Stimulated activated naive CD8-positive, alpha-beta T cell treated with anti-CD3 and anti-CD28 coated beads, Interleukin-15, Interleukin-2, amounts not matched to agents 100 ng/mL and 50 ng/mL, for 24 hours (primary cell): ENCODE results near the gene NSUN4.
A peak's percentile ranks its signal among the peaks of the same experiment; 100 is the strongest.
"Not testable (repeated sequence)": the region's sequence is repeated elsewhere in the genome, so short reads cannot be mapped to it uniquely, and the experiment has no call there.

Source experiments
- H3K27ac Mint-ChIP-seq: one replicate; pipeline ENCODE4 v1.8.0; 2021; ENCODE audit warnings: mild to moderate bottlenecking, mixed read lengths
- H3K27me3 Mint-ChIP-seq: one replicate; pipeline ENCODE4 v1.8.0; 2021; ENCODE audit warnings: mixed read lengths
- H3K36me3 Mint-ChIP-seq: one replicate; pipeline ENCODE4 v1.8.0; 2021; ENCODE audit warnings: low read depth, mixed read lengths
- H3K4me1 Mint-ChIP-seq: one replicate; pipeline ENCODE4 v1.8.0; 2021; ENCODE audit warnings: low read depth, mixed read lengths
- H3K4me3 Mint-ChIP-seq: one replicate; pipeline ENCODE4 v1.8.0; 2021; ENCODE audit warnings: mild to moderate bottlenecking, mixed read lengths
- H3K9me3 Mint-ChIP-seq: one replicate; pipeline ENCODE4 v1.8.0; 2021; ENCODE audit warnings: mixed read lengths

Gene NSUN4

DNA sequence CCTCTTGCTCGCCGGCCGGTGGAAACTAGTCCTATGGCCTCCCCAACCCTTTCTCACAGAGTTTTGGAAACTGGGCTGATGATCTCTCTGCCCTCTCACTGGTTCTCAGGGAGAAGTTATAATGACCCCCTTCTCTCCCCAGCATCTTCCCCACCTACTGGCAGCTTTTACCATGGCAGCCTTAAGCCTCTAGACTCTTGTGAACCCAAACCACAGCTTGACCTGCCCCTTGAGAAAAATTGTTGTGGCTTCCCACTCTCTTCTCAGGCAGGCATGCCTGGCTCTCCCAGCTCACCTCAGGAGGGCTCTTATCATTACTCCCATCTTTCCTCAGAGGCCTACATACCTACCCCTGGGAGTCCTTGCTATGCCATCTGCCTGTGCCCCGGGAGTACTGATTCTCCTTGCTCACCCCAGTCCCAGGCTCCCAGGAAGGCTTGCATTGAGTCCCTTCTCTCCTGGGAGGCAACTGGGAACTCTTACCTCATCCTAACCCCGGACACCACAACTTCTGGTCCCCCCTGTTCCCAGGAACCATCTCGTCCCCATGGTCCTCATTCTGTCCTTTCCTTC is 1.6 kb downstream of the NSUN4 start:
- Mint-ChIP-seq H3K4me1 (peaks cover 56% of the 10 kb centered on the region), H3K27me3 (no peaks in the 10 kb centered on the region)

DNA sequence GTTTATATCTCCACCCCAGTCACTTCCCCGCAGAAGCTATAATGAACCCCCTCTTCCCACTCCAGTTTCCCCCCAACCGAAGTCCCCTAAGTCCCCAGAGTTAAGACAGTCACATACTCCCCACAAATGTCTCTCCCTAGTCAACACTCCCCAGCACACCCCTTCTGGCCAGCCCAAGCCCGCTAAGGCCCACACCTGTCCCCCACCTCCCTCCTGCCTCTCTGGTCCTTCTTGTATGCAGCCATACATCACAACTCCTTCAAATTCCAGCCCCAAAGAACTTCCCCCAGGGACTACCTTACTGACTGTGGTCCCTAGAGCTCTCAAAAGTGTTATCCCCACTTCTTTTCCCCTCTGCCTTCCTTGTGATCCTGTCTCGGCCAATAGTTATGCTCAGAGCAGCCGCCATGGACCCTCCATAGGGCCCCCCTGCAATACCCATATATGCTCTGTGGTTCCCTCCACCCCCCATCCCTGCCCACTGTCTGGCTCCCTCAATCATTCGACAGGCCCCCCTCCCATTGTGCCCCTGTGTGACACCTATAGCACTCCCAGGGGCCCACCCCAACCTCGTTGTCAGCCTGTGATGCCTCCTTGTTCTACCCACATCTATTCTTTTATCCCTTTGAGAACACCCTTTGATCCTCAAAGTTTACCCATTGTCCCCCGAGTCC is 2.2 kb downstream of the NSUN4 start:
- Mint-ChIP-seq H3K27ac (peak overlapping the region; percentile 100), H3K27me3 (no peaks in the 10 kb centered on the region), H3K4me3 (no peak overlapping the region), H3K4me1 (peaks cover 59% of the 10 kb centered on the region), H3K9me3 (no peaks in the 10 kb centered on the region), H3K36me3 (peaks cover 41% of the 10 kb centered on the region)

More for the DNA sequence above, 1.6 kb downstream of the NSUN4 start:
- Mint-ChIP-seq H3K4me3 (peak overlapping the region; percentile 100), H3K9me3 (no peaks in the 10 kb centered on the region), H3K36me3 (peaks cover 35% of the 10 kb centered on the region), H3K27ac (peak overlapping the region; percentile 100)

DNA sequence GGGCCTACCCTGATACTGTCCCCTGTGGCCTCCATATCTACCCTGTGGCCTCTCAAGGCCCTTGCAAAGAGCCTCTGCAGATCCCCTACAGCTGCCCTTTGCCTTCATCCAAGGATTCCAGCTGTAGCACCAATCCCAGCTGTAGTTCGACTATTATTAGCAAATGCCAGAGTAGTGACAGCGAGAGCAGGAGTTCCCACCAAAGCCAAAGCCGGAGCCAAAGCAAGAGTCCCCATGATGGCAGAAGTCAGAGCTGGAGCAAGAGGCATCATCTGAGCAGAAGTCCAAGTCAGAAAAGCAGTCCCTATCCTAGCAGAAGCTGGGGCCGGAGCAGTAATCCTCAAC is 2.7 kb downstream of the NSUN4 start:
- H3K27ac Mint-ChIP-seq = peak overlapping the region; percentile 12
- H3K9me3 Mint-ChIP-seq = no peaks in the 10 kb centered on the region
- no peak overlapping the region for H3K4me3 Mint-ChIP-seq
- H3K27me3 Mint-ChIP-seq = no peaks in the 10 kb centered on the region
- H3K36me3 Mint-ChIP-seq = peaks cover 46% of the 10 kb centered on the region
- H3K4me1 Mint-ChIP-seq = peaks cover 63% of the 10 kb centered on the region

DNA sequence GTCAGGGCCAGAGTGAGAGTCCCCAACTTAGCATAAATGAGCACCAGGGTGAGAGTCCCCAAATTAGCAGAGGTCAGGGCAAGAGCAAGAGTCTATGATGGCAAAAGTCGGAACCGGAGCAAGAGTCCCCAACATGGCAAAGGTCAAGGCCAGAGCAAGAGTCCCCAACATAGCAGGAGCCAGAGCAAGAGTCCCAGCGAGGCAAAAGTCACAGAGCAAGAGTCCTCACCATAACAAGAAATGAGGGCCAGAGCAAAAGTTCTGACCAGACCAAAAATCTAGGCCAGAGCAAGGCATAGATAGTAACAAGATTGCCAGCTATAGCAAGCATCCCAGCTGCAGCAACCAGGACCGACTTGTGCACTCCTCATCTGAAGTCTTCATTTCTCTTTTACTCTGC is 3.1 kb downstream of the NSUN4 start:
- H3K4me1 Mint-ChIP-seq = peaks cover 62% of the 10 kb centered on the region
- H3K36me3 Mint-ChIP-seq = peaks cover 47% of the 10 kb centered on the region
- H3K27me3 Mint-ChIP-seq = no peaks in the 10 kb centered on the region
- H3K27ac Mint-ChIP-seq = peak overlapping the region; percentile 79
- no peaks in the 10 kb centered on the region for H3K9me3 Mint-ChIP-seq
- H3K4me3 Mint-ChIP-seq = no peak overlapping the region

DNA sequence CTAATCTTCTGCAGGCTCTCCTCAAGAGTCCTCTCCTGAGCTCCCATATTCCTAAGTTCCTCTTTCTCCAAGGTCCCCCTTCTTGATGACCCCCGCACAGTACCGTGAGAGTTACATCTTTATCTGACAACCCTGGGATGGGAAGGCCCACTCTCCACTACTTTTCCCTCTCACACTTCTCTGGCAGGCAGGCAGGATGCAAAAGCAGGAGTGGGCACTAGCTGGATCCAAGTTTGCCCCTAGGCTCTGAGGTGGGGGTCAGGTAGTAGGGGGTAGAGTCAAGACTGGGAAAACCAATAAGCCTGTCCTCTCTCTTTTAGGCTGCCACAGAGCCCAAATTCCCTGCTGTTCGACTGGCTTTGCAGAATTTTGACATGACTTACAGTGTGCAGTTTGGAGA is 3.9 kb downstream of the NSUN4 start:
- Mint-ChIP-seq H3K9me3 (no peaks in the 10 kb centered on the region), H3K4me1 (peaks cover 54% of the 10 kb centered on the region), H3K4me3 (no peak overlapping the region), H3K27ac (peak overlapping the region; percentile 50), H3K36me3 (peaks cover 50% of the 10 kb centered on the region), H3K27me3 (no peaks in the 10 kb centered on the region)

DNA sequence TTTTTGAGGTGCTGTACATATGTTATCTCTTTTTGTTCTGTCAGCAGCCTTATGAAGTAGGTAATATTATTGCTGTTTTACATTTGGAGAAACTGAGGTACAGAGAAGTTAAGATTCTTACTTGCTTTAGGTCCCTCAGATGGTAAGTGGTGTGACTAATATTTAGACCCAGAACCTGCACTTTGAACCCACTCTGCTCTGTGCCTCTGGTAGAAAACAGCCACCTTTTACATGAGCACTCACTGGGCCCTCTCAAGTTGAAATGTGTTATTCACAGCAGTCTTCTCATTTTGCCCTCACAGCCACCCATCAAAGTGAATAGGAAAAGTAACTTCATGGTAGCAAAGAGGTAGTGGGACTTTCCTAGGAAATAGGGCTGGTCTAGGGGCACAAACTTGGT is 4.7 kb downstream of the NSUN4 start:
- peaks cover 49% of the 10 kb centered on the region for H3K4me1 Mint-ChIP-seq
- no peak overlapping the region for H3K4me3 Mint-ChIP-seq
- H3K36me3 Mint-ChIP-seq = peaks cover 58% of the 10 kb centered on the region
- no peaks in the 10 kb centered on the region for H3K9me3 Mint-ChIP-seq
- H3K27ac Mint-ChIP-seq = peak overlapping the region; percentile 61
- no peaks in the 10 kb centered on the region for H3K27me3 Mint-ChIP-seq

DNA sequence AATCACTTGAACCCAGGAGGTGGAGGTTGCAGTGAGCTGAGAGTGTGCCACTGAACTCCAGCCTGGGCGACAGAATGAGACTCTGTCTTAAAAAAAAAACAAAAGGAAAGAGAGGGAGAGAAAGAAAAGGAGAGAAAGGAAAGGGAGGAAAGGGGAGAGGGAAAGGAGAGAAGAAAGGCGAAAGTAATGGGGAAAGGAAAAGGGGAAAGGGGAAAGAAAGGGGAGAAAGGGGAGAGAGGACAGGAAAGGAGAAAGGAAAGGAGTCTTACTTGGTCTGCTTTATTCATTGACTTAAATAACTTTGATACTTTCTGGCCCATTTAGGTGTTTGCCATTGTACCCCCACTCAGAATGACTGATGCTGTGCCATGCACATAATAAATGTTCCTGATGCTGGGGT is 11.8 kb downstream of the NSUN4 start:
- peaks cover 64% of the 10 kb centered on the region for H3K36me3 Mint-ChIP-seq
- no peak overlapping the region for H3K4me3 Mint-ChIP-seq
- no peaks in the 10 kb centered on the region for H3K9me3 Mint-ChIP-seq
- peaks cover 6% of the 10 kb centered on the region for H3K4me1 Mint-ChIP-seq
- H3K27me3 Mint-ChIP-seq = no peaks in the 10 kb centered on the region
- H3K27ac Mint-ChIP-seq = no peak overlapping the region

DNA sequence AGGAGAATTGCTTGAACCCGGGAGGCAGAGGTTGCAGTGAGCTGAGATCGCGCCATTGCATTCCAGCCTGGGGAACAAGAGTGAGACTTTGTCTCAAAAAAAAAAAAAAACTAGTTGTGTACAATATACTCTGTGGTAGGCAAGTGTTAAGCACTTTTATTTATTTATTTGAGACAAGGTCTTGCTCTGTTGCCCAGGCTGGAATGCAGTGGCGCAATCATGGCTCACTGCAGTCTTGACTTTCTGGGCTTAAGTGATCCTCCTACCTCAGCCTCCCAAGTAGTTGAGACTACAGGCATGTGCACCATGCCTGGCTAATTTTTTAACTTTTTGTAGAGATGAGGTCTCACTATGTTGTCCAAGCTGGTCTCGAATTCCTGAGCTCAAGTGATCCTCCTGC is 15.3 kb downstream of the NSUN4 start:
- not testable (repeated sequence) for H3K9me3 Mint-ChIP-seq, H3K4me1 Mint-ChIP-seq, H3K27ac Mint-ChIP-seq, H3K4me3 Mint-ChIP-seq, H3K27me3 Mint-ChIP-seq
- peaks cover 52% of the 10 kb centered on the region for H3K36me3 Mint-ChIP-seq

DNA sequence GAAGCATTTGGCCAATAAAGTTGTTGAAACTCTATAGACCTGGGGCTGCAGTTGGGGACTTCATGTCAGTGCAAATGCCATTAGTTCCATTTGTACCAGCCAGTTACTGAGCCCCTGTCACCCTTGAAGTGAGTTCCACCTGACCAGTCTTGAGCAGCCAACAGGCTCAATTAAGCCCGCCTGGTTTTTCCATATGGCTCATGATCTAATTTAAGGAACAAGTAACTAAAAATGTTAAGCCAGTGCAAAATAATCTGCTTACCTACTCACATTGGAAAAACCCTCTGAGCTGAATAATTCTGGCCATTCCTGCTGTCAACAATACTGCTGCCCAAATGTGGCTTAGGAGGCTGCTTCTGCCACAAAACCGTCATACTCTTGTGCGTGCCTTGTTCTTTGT is 21.6 kb downstream of the NSUN4 start:
- no peaks in the 10 kb centered on the region for H3K27me3 Mint-ChIP-seq
- peaks cover 54% of the 10 kb centered on the region for H3K36me3 Mint-ChIP-seq
- no peak overlapping the region for H3K27ac Mint-ChIP-seq

DNA sequence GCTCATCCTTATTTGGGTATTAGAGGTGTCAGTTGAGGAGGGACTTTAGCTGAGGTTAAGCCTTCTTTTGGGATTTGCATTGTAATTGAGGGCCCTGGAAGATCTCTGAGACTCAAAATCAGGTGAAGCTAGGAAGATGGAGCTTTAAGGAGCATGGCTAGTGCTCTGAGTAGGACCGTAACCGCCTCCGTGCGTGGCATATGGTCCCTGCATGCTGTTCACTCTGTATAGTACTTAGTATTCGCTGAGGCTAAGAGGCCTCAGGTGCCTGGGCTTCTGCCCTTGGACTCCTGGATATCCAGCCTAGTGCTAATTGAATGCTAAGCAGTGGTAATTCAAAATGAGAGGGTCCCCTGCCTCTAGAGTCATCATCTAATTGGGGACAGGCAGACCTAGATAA is 22.5 kb downstream of the NSUN4 start:
- Mint-ChIP-seq H3K36me3 (peaks cover 58% of the 10 kb centered on the region), H3K27me3 (no peaks in the 10 kb centered on the region), H3K4me1 (no peaks in the 10 kb centered on the region), H3K9me3 (no peaks in the 10 kb centered on the region), H3K27ac (no peak overlapping the region), H3K4me3 (no peak overlapping the region)

More for the DNA sequence above, 21.6 kb downstream of the NSUN4 start:
- H3K4me1 Mint-ChIP-seq = no peaks in the 10 kb centered on the region
- no peaks in the 10 kb centered on the region for H3K9me3 Mint-ChIP-seq
- H3K4me3 Mint-ChIP-seq = no peak overlapping the region

DNA sequence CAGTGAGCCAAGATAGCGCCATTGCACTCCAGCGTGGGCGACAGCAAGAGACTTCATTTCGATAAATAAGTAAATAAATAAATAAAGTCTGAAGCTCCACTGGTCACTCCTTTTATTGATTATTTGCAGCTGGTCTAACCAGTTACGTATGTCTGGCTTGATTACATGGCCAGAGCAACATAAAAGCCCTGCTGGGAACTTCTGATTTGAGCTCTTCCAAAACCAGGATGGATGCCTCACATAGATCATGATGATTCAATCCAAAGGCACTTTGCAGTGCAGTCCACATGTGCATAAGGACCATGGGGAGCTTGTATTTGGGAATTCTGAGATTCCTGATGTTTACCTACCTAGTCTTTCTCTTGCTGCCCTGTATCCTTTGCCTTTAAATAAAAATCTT is 24.0 kb downstream of the NSUN4 start:
- Mint-ChIP-seq H3K27me3 (no peaks in the 10 kb centered on the region), H3K4me1 (no peaks in the 10 kb centered on the region), H3K27ac (no peak overlapping the region), H3K36me3 (peaks cover 56% of the 10 kb centered on the region), H3K4me3 (no peak overlapping the region), H3K9me3 (no peaks in the 10 kb centered on the region)

DNA sequence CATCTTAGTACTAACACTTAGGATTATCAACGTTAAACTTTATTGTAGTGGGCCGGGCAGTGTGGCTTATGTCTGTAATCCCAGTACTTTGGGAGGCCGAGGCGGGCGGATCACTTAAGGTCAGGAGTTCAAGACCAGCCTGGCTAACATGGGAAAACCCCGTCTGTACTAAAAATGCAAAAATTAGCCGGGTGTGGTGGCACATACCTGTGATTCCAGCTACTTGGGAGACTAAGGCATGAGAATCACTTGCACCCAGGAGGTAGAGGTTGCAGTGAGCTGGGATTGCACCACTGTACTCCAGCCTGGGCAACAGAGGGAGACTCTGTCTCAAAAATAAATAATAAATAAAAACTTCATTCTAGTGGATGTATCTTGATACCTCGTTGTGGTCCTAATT is 25.2 kb downstream of the NSUN4 start:
- H3K36me3 Mint-ChIP-seq = peaks cover 56% of the 10 kb centered on the region
- not testable (repeated sequence) for H3K9me3 Mint-ChIP-seq, H3K27ac Mint-ChIP-seq, H3K27me3 Mint-ChIP-seq, H3K4me3 Mint-ChIP-seq
- peaks cover 11% of the 10 kb centered on the region for H3K4me1 Mint-ChIP-seq

DNA sequence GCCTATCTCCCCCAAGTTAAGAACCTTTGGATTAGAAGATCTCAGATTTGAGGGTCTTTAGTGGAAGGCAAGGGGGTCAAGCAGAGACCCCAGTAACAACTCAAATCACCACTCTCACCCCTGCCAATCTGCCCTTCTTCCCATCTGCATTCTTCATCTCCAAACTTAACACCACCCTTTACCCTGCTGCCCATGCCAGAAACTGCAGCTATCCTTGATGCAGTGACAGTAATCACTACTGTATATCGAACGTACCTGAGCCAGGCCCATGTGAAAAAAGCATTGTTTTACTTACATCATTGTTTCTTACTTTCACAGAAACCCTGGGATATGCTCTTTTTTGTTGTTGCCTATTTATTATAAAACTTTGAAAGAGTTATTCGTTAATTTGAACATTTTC is 26.5 kb downstream of the NSUN4 start:
- Mint-ChIP-seq H3K36me3 (peaks cover 47% of the 10 kb centered on the region), H3K27ac (no peak overlapping the region), H3K9me3 (no peaks in the 10 kb centered on the region), H3K27me3 (no peaks in the 10 kb centered on the region), H3K4me3 (no peak overlapping the region), H3K4me1 (peaks cover 11% of the 10 kb centered on the region)

DNA sequence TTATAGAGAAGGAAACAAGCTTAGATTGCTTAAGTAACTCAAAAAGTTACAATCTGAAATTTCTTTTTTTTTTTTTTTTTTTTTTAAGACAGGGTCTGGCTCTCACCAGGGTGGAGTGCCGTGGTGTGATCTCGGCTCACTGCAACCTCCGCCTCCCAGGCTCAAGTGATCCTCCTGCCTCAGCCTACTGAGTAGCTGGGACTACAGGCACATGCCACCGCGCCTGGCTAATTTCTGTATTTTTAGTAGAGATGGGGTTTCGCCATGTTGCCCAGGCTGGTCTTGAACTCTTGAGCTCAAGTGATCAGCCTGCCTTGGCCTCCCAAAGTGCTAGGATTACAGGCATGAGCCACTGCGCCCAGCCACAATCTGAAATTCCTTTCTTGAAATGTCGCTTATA is 27.1 kb downstream of the NSUN4 start:
- H3K9me3 Mint-ChIP-seq, H3K4me3 Mint-ChIP-seq, H3K27me3 Mint-ChIP-seq: not testable (repeated sequence)
- Mint-ChIP-seq H3K36me3 (peaks cover 47% of the 10 kb centered on the region), H3K4me1 (peaks cover 11% of the 10 kb centered on the region), H3K27ac (peak overlapping the region; percentile 21)

DNA sequence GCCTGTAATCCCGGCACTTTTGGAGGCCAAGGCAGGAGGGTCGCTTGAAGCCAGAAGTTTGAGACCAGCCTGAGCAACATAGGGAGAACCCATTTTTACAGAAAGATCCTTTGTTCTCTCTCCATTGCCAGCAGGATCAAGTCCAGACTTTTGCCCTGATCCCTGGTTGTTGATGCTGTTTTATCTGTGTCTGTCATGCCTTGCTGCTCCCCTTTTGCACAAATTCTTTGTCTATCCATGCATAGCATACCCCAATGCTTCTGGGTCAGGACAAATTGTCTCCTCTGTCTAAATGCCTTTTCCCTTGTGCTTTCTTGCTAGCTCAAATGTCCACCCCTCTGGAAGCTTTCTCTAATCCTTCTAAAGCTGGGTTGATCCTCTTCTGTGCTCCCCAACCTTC is 28.2 kb downstream of the NSUN4 start:
- Mint-ChIP-seq H3K27ac (no peak overlapping the region), H3K9me3 (no peaks in the 10 kb centered on the region), H3K27me3 (no peaks in the 10 kb centered on the region), H3K36me3 (peaks cover 47% of the 10 kb centered on the region), H3K4me1 (peaks cover 15% of the 10 kb centered on the region), H3K4me3 (no peak overlapping the region)

DNA sequence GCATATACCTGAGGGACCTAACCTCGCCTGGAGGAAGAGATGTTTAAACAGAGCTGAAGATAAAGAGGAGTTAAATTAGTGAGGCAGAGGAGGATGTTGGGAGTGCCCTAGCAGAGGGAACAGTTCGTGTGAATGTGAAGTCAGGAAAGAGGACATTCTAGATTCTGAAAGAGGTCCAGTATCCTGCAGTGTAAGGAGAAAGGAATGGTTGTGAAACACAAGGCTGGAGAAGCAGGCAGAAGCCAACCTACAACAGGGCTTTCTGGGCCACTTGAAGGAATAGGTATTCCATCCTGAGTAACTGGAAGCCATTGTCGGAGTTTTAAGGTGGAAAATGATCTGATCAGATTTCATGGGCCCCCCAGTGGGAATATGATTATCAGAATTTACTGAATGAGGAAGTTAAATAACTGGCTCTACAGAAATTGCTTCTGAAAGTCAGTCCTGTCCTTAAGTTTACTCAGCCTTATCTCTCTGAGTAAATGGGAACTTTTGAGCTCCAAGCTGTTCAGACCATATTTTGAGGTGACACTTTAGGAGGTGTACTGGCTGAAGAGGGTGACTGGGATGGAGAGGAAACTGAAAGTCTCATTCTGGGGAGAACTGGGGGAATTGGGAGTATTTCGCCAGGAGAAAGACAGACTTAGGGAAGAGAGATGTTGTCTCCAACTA is 29.1 kb downstream of the NSUN4 start:
- Mint-ChIP-seq H3K4me1 (peaks cover 15% of the 10 kb centered on the region), H3K9me3 (no peaks in the 10 kb centered on the region), H3K27ac (peak overlapping the region; percentile 76), H3K4me3 (no peak overlapping the region), H3K36me3 (peaks cover 47% of the 10 kb centered on the region), H3K27me3 (no peaks in the 10 kb centered on the region)
